CD4-positive, CD25-positive, alpha-beta regulatory T cell (primary cell): ENCODE results near the gene EFEMP1. TPM values are rescaled to one million over a fixed set of nuclear protein-coding genes. Genes with fewer than 3 reads are reported as not detected.

Source experiments
- ATAC-seq, 2 donors: fragments of 150-1000 bp; cut with Tn5 transposase; one replicate each; pipeline ENCODE4 v1.10.0; 2021; ENCODE audit warnings: low read depth in 2 of 2, moderate number of reproducible peaks in 2 of 2, moderate library complexity in 1 of 2
- DNase-seq, 3 donors: peaks; one replicate each; pipeline versions ENCODE4 v3.0.0 to v3.0.0-alpha.2; 2012 to 2022; ENCODE audit warnings: mixed read lengths in 1 of 3
- H3K27ac ChIP-seq: one replicate; pipeline ENCODE4 v1.7.0; 2013; ENCODE audit warnings: mild to moderate bottlenecking, low read length; ENCODE audit not compliant: insufficient read depth, poor library complexity, severe bottlenecking
- H3K27me3 ChIP-seq: one replicate; pipeline ENCODE4 v1.7.0; 2013; ENCODE audit warnings: low read length; ENCODE audit not compliant: control insufficient read depth, insufficient read depth
- H3K36me3 ChIP-seq: one replicate; pipeline ENCODE4 v1.7.0; 2013; ENCODE audit warnings: mild to moderate bottlenecking, low read length, moderate library complexity; ENCODE audit not compliant: control insufficient read depth, insufficient read depth
- H3K4me1 ChIP-seq: 2 replicates; pipeline ENCODE4 v1.7.0; 2013; ENCODE audit warnings: mild to moderate bottlenecking, low read length; ENCODE audit not compliant: insufficient read depth, control insufficient read depth, poor library complexity, severe bottlenecking
- H3K4me3 ChIP-seq: one replicate; pipeline ENCODE4 v1.7.0; 2013; ENCODE audit warnings: low read depth, mild to moderate bottlenecking, low read length, moderate library complexity
- H3K9me3 ChIP-seq, 2 experiments: 1 replicate in 1 of 2; 2 replicates in 1 of 2; pipeline ENCODE4 v1.7.0; 2013; ENCODE audit warnings: low read length in 2 of 2, mild to moderate bottlenecking in 1 of 2, moderate library complexity in 1 of 2; ENCODE audit not compliant: control insufficient read depth in 2 of 2
- H3K27ac Mint-ChIP-seq, 3 donors: one replicate each; pipeline ENCODE4 v1.8.0; 2020 to 2022; ENCODE audit warnings: mild to moderate bottlenecking in 3 of 3, mixed read lengths in 3 of 3, moderate library complexity in 2 of 3
- H3K27me3 Mint-ChIP-seq: one replicate; pipeline ENCODE4 v1.8.0; 2022; ENCODE audit warnings: mild to moderate bottlenecking, mixed read lengths
- H3K36me3 Mint-ChIP-seq: one replicate; pipeline ENCODE4 v1.8.0; 2020; ENCODE audit warnings: mixed read lengths
- H3K4me1 Mint-ChIP-seq, 4 donors: one replicate each; pipeline ENCODE4 v1.8.0; 2020 to 2022; ENCODE audit warnings: mixed read lengths in 4 of 4, mild to moderate bottlenecking in 1 of 4
- H3K4me3 Mint-ChIP-seq, 4 donors: one replicate each; pipeline ENCODE4 v1.8.0; 2020 to 2022; ENCODE audit warnings: mild to moderate bottlenecking in 4 of 4, mixed read lengths in 4 of 4, moderate library complexity in 3 of 4
- H3K9me3 Mint-ChIP-seq, 7 donors: one replicate each; pipeline ENCODE4 v1.8.0; 2020 to 2022; ENCODE audit warnings: mixed read lengths in 7 of 7, mild to moderate bottlenecking in 3 of 7, moderate library complexity in 2 of 7
- polyA plus RNA-seq, 4 donors: library from polyadenylated mRNA; unstranded; fragments of 300-500 nt; fragmentation: Illumina TruSeq; gene quantifications; one replicate each; pipeline ENCODE4 v1.2.3, GENCODE V29; 2021
- total RNA-seq: library from RNA; stranded (reverse); gene quantifications from one replicate; pipeline ENCODE4 v1.2.3, GENCODE V29; 2022

EFEMP1 gene
- total and polyA plus RNA-seq, 5 donors from 2014 or later: not detected

- Histone ChIP-seq H3K36me3 (no peaks in the 10 kb centered on the region), H3K4me3 (no peak overlapping the region), H3K27me3 (peaks cover 3% of the 10 kb centered on the region), H3K9me3 (no peaks in the 10 kb centered on the region), H3K27ac (no peak overlapping the region), H3K4me1 (no peaks in the 10 kb centered on the region)
- ATAC-seq (no peak), DNase-seq (no peak)
- peaks cover 0 to 14% (median 0%) of the 10 kb centered on the region in 7 donors for H3K9me3 Mint-ChIP-seq
- H3K27ac Mint-ChIP-seq: no peak overlapping the region
- no peak overlapping the region for H3K4me3 Mint-ChIP-seq
- H3K27me3 Mint-ChIP-seq: peaks cover 8% of the 10 kb centered on the region
- H3K36me3 Mint-ChIP-seq: no peaks in the 10 kb centered on the region
- H3K4me1 Mint-ChIP-seq: no peaks in the 10 kb centered on the region
Observed at GRCh38 chr2:55929476-55929875, 5.9 kb upstream of the EFEMP1 start.

GRCh38 chr2:55926974-55927373 is 3.4 kb upstream of the EFEMP1 start:
- Mint-ChIP-seq H3K36me3 (no peaks in the 10 kb centered on the region), H3K27ac (no peak overlapping the region), H3K9me3 (peaks cover 0 to 13% (median 0%) of the 10 kb centered on the region in 7 donors), H3K27me3 (peaks cover 27% of the 10 kb centered on the region), H3K4me1 (peaks cover 0 to 2% (median under 1%) of the 10 kb centered on the region in 4 donors), H3K4me3 (no peak overlapping the region)
- Histone ChIP-seq H3K27ac (no peak overlapping the region), H3K4me3 (no peak overlapping the region), H3K27me3 (peaks cover 6% of the 10 kb centered on the region), H3K36me3 (no peaks in the 10 kb centered on the region), H3K4me1 (no peaks in the 10 kb centered on the region), H3K9me3 (no peaks in the 10 kb centered on the region)
- no peak for DNase-seq
- ATAC-seq: no peak

GRCh38 chr2:55926246-55926645 is 2.7 kb upstream of the EFEMP1 start:
- no peaks in the 10 kb centered on the region for H3K4me1 ChIP-seq
- H3K27ac ChIP-seq: no peak overlapping the region
- Mint-ChIP-seq H3K27ac (no peak overlapping the region), H3K4me3 (no peak overlapping the region), H3K27me3 (peaks cover 29% of the 10 kb centered on the region), H3K9me3 (peaks cover 0 to 11% (median 0%) of the 10 kb centered on the region in 7 donors), H3K4me1 (peaks cover 0 to 2% (median under 1%) of the 10 kb centered on the region in 4 donors), H3K36me3 (no peaks in the 10 kb centered on the region)
- H3K9me3 ChIP-seq: no peaks in the 10 kb centered on the region
- no peaks in the 10 kb centered on the region for H3K36me3 ChIP-seq
- H3K27me3 ChIP-seq: peaks cover 9% of the 10 kb centered on the region
- ATAC-seq: no peak
- no peak overlapping the region for H3K4me3 ChIP-seq
- no peak for DNase-seq

- no peak overlapping the region for H3K4me3 Mint-ChIP-seq
- peaks cover 29% of the 10 kb centered on the region for H3K27me3 Mint-ChIP-seq
- peaks cover 0 to 11% (median 0%) of the 10 kb centered on the region in 7 donors for H3K9me3 Mint-ChIP-seq
- no peak for ATAC-seq
- no peaks in the 10 kb centered on the region for H3K36me3 ChIP-seq
- no peaks in the 10 kb centered on the region for H3K36me3 Mint-ChIP-seq
- peaks cover 9% of the 10 kb centered on the region for H3K27me3 ChIP-seq
- H3K4me1 ChIP-seq: no peaks in the 10 kb centered on the region
- H3K9me3 ChIP-seq: no peaks in the 10 kb centered on the region
- H3K27ac ChIP-seq: no peak overlapping the region
- H3K4me3 ChIP-seq: no peak overlapping the region
- DNase-seq: no peak
- peaks cover 0 to 2% (median under 1%) of the 10 kb centered on the region in 4 donors for H3K4me1 Mint-ChIP-seq
- no peak overlapping the region for H3K27ac Mint-ChIP-seq
Observed at GRCh38 chr2:55923982-55924321, 370 bp upstream of the EFEMP1 start.

- H3K27ac Mint-ChIP-seq: no peak overlapping the region
- peaks cover 0 to 2% (median under 1%) of the 10 kb centered on the region in 4 donors for H3K4me1 Mint-ChIP-seq
- Histone ChIP-seq H3K9me3 (no peaks in the 10 kb centered on the region), H3K36me3 (no peaks in the 10 kb centered on the region), H3K4me3 (no peak overlapping the region), H3K4me1 (no peaks in the 10 kb centered on the region), H3K27ac (no peak overlapping the region), H3K27me3 (peaks cover 9% of the 10 kb centered on the region)
- no peaks in the 10 kb centered on the region for H3K36me3 Mint-ChIP-seq
- no peak for DNase-seq
- H3K9me3 Mint-ChIP-seq: peaks cover 0 to 11% (median 0%) of the 10 kb centered on the region in 7 donors
- no peak overlapping the region for H3K4me3 Mint-ChIP-seq
- peaks cover 29% of the 10 kb centered on the region for H3K27me3 Mint-ChIP-seq
- no peak for ATAC-seq
Observed at GRCh38 chr2:55922291-55922907, 1.2 kb downstream of the EFEMP1 start.

GRCh38 chr2:55919574-55919973 is 4.0 kb downstream of the EFEMP1 start:
- peaks cover 0 to 4% (median 0%) of the 10 kb centered on the region in 7 donors for H3K9me3 Mint-ChIP-seq
- no peaks in the 10 kb centered on the region for H3K4me1 ChIP-seq
- no peak for DNase-seq
- no peak overlapping the region for H3K27ac ChIP-seq
- no peak overlapping the region for H3K27ac Mint-ChIP-seq
- H3K36me3 Mint-ChIP-seq: no peaks in the 10 kb centered on the region
- peaks cover 6% of the 10 kb centered on the region for H3K27me3 ChIP-seq
- peaks cover 0 to 2% (median under 1%) of the 10 kb centered on the region in 4 donors for H3K4me1 Mint-ChIP-seq
- H3K4me3 Mint-ChIP-seq: no peak overlapping the region
- H3K9me3 ChIP-seq: no peaks in the 10 kb centered on the region
- ATAC-seq: no peak
- H3K4me3 ChIP-seq: no peak overlapping the region
- peaks cover 21% of the 10 kb centered on the region for H3K27me3 Mint-ChIP-seq
- no peaks in the 10 kb centered on the region for H3K36me3 ChIP-seq

- Histone ChIP-seq H3K9me3 (no peaks in the 10 kb centered on the region), H3K4me1 (no peaks in the 10 kb centered on the region), H3K36me3 (no peaks in the 10 kb centered on the region), H3K4me3 (no peak overlapping the region), H3K27ac (no peak overlapping the region), H3K27me3 (peaks cover 6% of the 10 kb centered on the region)
- peaks cover 15% of the 10 kb centered on the region for H3K27me3 Mint-ChIP-seq
- H3K9me3 Mint-ChIP-seq: peaks cover 0 to 2% (median 0%) of the 10 kb centered on the region in 7 donors
- DNase-seq: no peak
- no peak overlapping the region for H3K4me3 Mint-ChIP-seq
- no peak overlapping the region for H3K27ac Mint-ChIP-seq
- no peaks in the 10 kb centered on the region for H3K36me3 Mint-ChIP-seq
- H3K4me1 Mint-ChIP-seq: peaks cover 0 to 2% (median under 1%) of the 10 kb centered on the region in 4 donors
- ATAC-seq: no peak
Observed at GRCh38 chr2:55918856-55919255, 4.7 kb downstream of the EFEMP1 start.

- Histone ChIP-seq H3K9me3 (no peaks in the 10 kb centered on the region), H3K36me3 (no peaks in the 10 kb centered on the region), H3K4me3 (no peak overlapping the region), H3K27me3 (peaks cover 6% of the 10 kb centered on the region), H3K27ac (no peak overlapping the region), H3K4me1 (no peaks in the 10 kb centered on the region)
- ATAC-seq (no peak), DNase-seq (no peak)
- Mint-ChIP-seq H3K27me3 (peaks cover 9% of the 10 kb centered on the region), H3K36me3 (no peaks in the 10 kb centered on the region), H3K4me3 (no peak overlapping the region), H3K9me3 (peaks cover 0 to 2% (median 0%) of the 10 kb centered on the region in 7 donors), H3K4me1 (peaks cover 0 to 2% (median 0%) of the 10 kb centered on the region in 4 donors), H3K27ac (no peak overlapping the region)
Observed at GRCh38 chr2:55917713-55918390, 5.7 kb downstream of the EFEMP1 start.
